Brain microvascular endothelial cell (primary cell): ENCODE results near the gene FANCD2.
"Not testable (repeated sequence)": the region's sequence is repeated elsewhere in the genome, so short reads cannot be mapped to it uniquely, and the experiment has no call there.

Experiments used
- DNase-seq: peaks from one replicate; pipeline ENCODE4 v3.0.0-alpha.2; 2020
- H3K27ac ChIP-seq: fragments of 250-450 bp; sonication (Bioruptor Pico); 2 replicates; pipeline ENCODE4 v1.5.1; 2020; ENCODE audit warnings: mild to moderate bottlenecking, moderate library complexity
- H3K27me3 ChIP-seq: fragments of 250-450 bp; sonication (Bioruptor Pico); replicated peaks from 2 replicates; pipeline ENCODE4 v1.5.1; 2020; ENCODE audit warnings: mild to moderate bottlenecking
- H3K36me3 ChIP-seq: fragments of 250-450 bp; sonication (Bioruptor Pico); replicated peaks from 2 replicates; pipeline ENCODE4 v1.5.1; 2020; ENCODE audit warnings: mild to moderate bottlenecking
- H3K4me3 ChIP-seq: 2 replicates; pipeline ENCODE4 v1.5.1; 2011; ENCODE audit warnings: low read depth, mild to moderate bottlenecking, control low read depth, low read length, moderate library complexity
- CTCF ChIP-seq: IDR thresholded peaks from 2 replicates; pipeline ENCODE4 v1.5.1; 2011; ENCODE audit warnings: low read depth, mild to moderate bottlenecking, moderate library complexity, low read length, control low read depth, inconsistent platforms; ENCODE audit errors: missing control alignments
- in situ Hi-C: cut with HindIII; loops from 2 replicates; pipeline ENCODE4 v1.10.0; 2017; ENCODE audit warnings: low sequenced_read_pairs, low pct_ligation_motif_present

FANCD2 gene

DNA sequence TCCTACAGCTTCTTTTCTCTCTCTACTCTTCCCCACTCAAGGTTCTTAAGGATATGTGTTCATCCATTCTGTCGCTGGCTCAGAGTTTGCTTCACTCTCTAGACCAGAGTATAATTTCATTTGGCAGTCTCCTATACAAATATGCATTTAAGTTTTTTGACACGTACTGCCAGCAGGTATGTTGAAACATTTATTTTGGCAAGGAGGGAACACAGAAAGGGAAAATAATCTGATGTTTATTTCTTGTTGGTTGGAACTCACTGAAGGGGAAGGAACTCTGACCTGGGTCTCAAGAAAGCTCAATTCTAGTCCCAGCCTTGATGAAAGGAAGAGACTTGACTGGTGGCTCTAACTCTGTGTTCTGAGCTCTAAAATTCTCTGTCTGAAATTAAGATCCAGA lies 21.6 kb downstream of the FANCD2 start:
- Histone ChIP-seq H3K36me3 (no peaks in the 10 kb centered on the region), H3K27me3 (no peaks in the 10 kb centered on the region), H3K27ac (no peak overlapping the region), H3K4me3 (no peak overlapping the region)
- no peak for TF ChIP-seq CTCF
- in situ Hi-C loops = no loop called here
- DNase-seq = no peak

- H3K27ac ChIP-seq, DNase-seq, in situ Hi-C loops, H3K27me3 ChIP-seq, H3K4me3 ChIP-seq, H3K36me3 ChIP-seq: not testable (repeated sequence)
These were observed 26.8 kb downstream of the FANCD2 start for GRCh38 chr3:10053054-10053453.

GRCh38 chr3:10055097-10055496 lies 28.9 kb downstream of the FANCD2 start:
- in situ Hi-C loops = no loop called here
- Histone ChIP-seq H3K27me3 (no peaks in the 10 kb centered on the region), H3K27ac (no peak overlapping the region), H3K4me3 (no peak overlapping the region), H3K36me3 (no peaks in the 10 kb centered on the region)
- TF ChIP-seq CTCF = no peak
- no peak for DNase-seq

- H3K36me3 ChIP-seq, H3K4me3 ChIP-seq, in situ Hi-C loops, H3K27me3 ChIP-seq, H3K27ac ChIP-seq, DNase-seq: not testable (repeated sequence)
These were observed 43.8 kb downstream of the FANCD2 start for GRCh38 chr3:10070077-10070476.

- TF ChIP-seq CTCF = no peak
- in situ Hi-C loops = no loop called here
- Histone ChIP-seq H3K4me3 (no peak overlapping the region), H3K27ac (no peak overlapping the region), H3K27me3 (no peaks in the 10 kb centered on the region), H3K36me3 (no peaks in the 10 kb centered on the region)
- no peak for DNase-seq
These were observed 48.4 kb downstream of the FANCD2 start for GRCh38 chr3:10074666-10075065.

GRCh38 chr3:10081871-10082270 lies 55.6 kb downstream of the FANCD2 start:
- H3K4me3 ChIP-seq = no peak overlapping the region
- TF ChIP-seq CTCF = no peak
- DNase-seq = no peak
- H3K27ac ChIP-seq = no peak overlapping the region
- in situ Hi-C loops = no loop called here
- no peaks in the 10 kb centered on the region for H3K27me3 ChIP-seq
- H3K36me3 ChIP-seq = no peaks in the 10 kb centered on the region

DNA sequence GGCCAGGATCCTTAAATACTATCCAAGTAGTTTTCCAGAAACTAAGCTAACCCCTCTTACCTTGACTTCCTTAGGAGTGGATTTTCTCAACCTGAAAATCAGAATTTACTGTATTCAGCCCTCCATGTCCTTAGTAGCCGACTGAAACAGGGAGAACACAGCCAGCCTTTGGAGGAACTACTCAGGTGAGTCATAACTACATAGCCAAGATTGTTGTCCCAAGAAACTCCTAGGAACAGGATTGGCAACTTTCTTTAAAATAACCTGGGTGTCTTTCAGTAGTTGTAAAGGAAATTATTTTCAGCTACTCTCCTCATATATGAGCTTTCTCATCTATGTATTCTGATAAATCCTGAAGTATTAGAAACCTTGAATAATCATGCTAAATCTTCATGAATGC lies 59.5 kb downstream of the FANCD2 start:
- Histone ChIP-seq H3K4me3 (no peak overlapping the region), H3K27me3 (no peaks in the 10 kb centered on the region), H3K36me3 (no peaks in the 10 kb centered on the region), H3K27ac (no peak overlapping the region)
- in situ Hi-C loops = no loop called here
- no peak for TF ChIP-seq CTCF
- DNase-seq = no peak
